Endothelial cell of umbilical vein (primary cell): ENCODE results near the gene RABEP1. TPM values are rescaled to one million over a fixed set of nuclear protein-coding genes. Genes with fewer than 3 reads are reported as not detected.

ENCODE experiments used
- BruUV-seq: library from RNA; stranded (reverse); fragments of 400-500 nt; replicated peaks from 2 replicates; lab custom pipeline; 2021; lab: Mats Ljungman, UMichigan
- CTCF ChIA-PET: fragments of 300-600, 350-600 bp; sonication (Branson Sonifier 250); formaldehyde crosslinking; loops from one replicate; lab custom pipeline; 2021; ENCODE audit warnings: antibody characterized with exemption, inconsistent platforms; lab: Charles Lee
- POLR2A ChIA-PET: fragments of 300-600, 350-600 bp; sonication (Branson Sonifier 250); formaldehyde crosslinking; loops from one replicate; lab custom pipeline; 2021; ENCODE audit warnings: antibody characterized with exemption, inconsistent platforms; lab: Charles Lee
- DNase-seq: peaks from one replicate; pipeline ENCODE4 v3.0.0-alpha.2; 2011; ENCODE audit warnings: low read depth, low spot score
- FAIRE-seq: peaks from 2 replicates; lab custom pipeline; 2011; peaks lifted over from hg19 to GRCh38; lab: Jason Lieb, UNC
- H2AFZ ChIP-seq: 2 replicates; pipeline ENCODE4 v1.6.0; 2012; ENCODE audit warnings: low read depth, low read length, control low read depth, inconsistent platforms
- H3K27ac ChIP-seq: 2 replicates; pipeline ENCODE4 v1.5.1; 2011; ENCODE audit warnings: low read depth, mild to moderate bottlenecking, control low read depth, low read length, moderate library complexity; ENCODE audit not compliant: insufficient read depth
- H3K27me3 ChIP-seq, 2 experiments: 2 replicates each; pipeline versions ENCODE4 v1.6.0 to v1.6.1; 2011; ENCODE audit warnings: low read length in 2 of 2, mixed read lengths in 1 of 2; ENCODE audit not compliant: control insufficient read depth in 2 of 2, insufficient read depth in 2 of 2
- H3K36me3 ChIP-seq, 2 experiments: 2 replicates in 1 of 2; 3 replicates in 1 of 2; pipeline ENCODE4 v1.5.1; 2011; ENCODE audit warnings: low read length in 2 of 2, mild to moderate bottlenecking in 1 of 2, moderate library complexity in 1 of 2; ENCODE audit not compliant: control insufficient read depth in 2 of 2, insufficient read depth in 2 of 2; ENCODE audit errors: extremely low read depth in 1 of 2
- H3K4me1 ChIP-seq: 3 replicates; pipeline ENCODE4 v1.5.1; 2011; ENCODE audit warnings: mild to moderate bottlenecking, low read length; ENCODE audit not compliant: control insufficient read depth, insufficient read depth; ENCODE audit errors: extremely low read depth
- H3K4me2 ChIP-seq: 2 replicates; pipeline ENCODE4 v1.6.1; 2011; ENCODE audit warnings: low read length, control low read depth, mixed read lengths; ENCODE audit not compliant: insufficient read depth
- H3K4me3 ChIP-seq, 3 experiments: fragments of 200-600 bp in 1 of 3; sonication (generic), shearing (Covaris generic) in 1 of 3; replicated peaks in 1 of 3; 2 replicates each; pipeline ENCODE4 v1.5.1; 2011 to 2016; ENCODE audit warnings: control low read depth in 3 of 3, low read length in 3 of 3, mild to moderate bottlenecking in 2 of 3, inconsistent platforms in 1 of 3, low read depth in 1 of 3, moderate library complexity in 1 of 3; ENCODE audit not compliant: insufficient read depth in 1 of 3
- H3K79me2 ChIP-seq: 2 replicates; pipeline ENCODE4 v1.6.0; 2012; ENCODE audit warnings: low read length, inconsistent platforms; ENCODE audit not compliant: control insufficient read depth, insufficient read depth
- H3K9ac ChIP-seq: replicated peaks from 2 replicates; pipeline ENCODE3; 2011; ENCODE audit warnings: low read length, control low read depth; ENCODE audit not compliant: insufficient read depth; ENCODE audit errors: extremely low read depth
- H3K9me1 ChIP-seq: replicated peaks from 3 replicates; pipeline ENCODE4 v1.6.0; 2011; ENCODE audit warnings: mild to moderate bottlenecking, low read length; ENCODE audit not compliant: control insufficient read depth, insufficient read depth; ENCODE audit errors: extremely low read depth
- H3K9me3 ChIP-seq: replicated peaks from 2 replicates; pipeline ENCODE4 v1.5.1; 2012; ENCODE audit warnings: low read length, inconsistent platforms; ENCODE audit not compliant: control insufficient read depth, insufficient read depth
- H4K20me1 ChIP-seq: replicated peaks from 2 replicates; pipeline ENCODE3; 2011; ENCODE audit warnings: mild to moderate bottlenecking, low read length; ENCODE audit not compliant: control insufficient read depth, insufficient read depth; ENCODE audit errors: extremely low read depth
- CTCF ChIP-seq, 2 donors: IDR thresholded peaks; 1 replicate in 1 of 2; 2 replicates in 1 of 2; pipeline ENCODE4 v1.5.1; 2011; ENCODE audit warnings: low read length in 2 of 2, mild to moderate bottlenecking in 2 of 2, moderate library complexity in 2 of 2, control low read depth in 1 of 2, inconsistent platforms in 1 of 2, low read depth in 1 of 2; ENCODE audit not compliant: insufficient read depth in 1 of 2; ENCODE audit errors: extremely low read depth in 1 of 2
- EZH2 ChIP-seq: IDR thresholded peaks from 2 replicates; pipeline ENCODE4 v1.6.1; 2012; ENCODE audit warnings: borderline replicate concordance, low read depth, mild to moderate bottlenecking, moderate library complexity, low read length, inconsistent platforms; ENCODE audit not compliant: severe bottlenecking
- FOS ChIP-seq: IDR thresholded peaks from 2 replicates; pipeline ENCODE4 v1.6.1; 2011; ENCODE audit warnings: mild to moderate bottlenecking, low read length, moderate library complexity, borderline replicate concordance; ENCODE audit not compliant: insufficient read depth
- GATA2 ChIP-seq: IDR thresholded peaks from 2 replicates; pipeline ENCODE4 v1.7.0; 2011; ENCODE audit warnings: low read depth, mild to moderate bottlenecking, moderate library complexity, mixed read lengths, low read length; ENCODE audit not compliant: insufficient read length, insufficient read depth
- JUN ChIP-seq: IDR thresholded peaks from 2 replicates; pipeline ENCODE4 v1.6.1; 2011; ENCODE audit warnings: borderline replicate concordance, low read depth; ENCODE audit not compliant: insufficient read length, insufficient read depth
- MAX ChIP-seq: IDR thresholded peaks from 2 replicates; pipeline ENCODE4 v1.6.1; 2011; ENCODE audit not compliant: insufficient read depth, insufficient read length
- MYC ChIP-seq: IDR thresholded peaks from one replicate; pipeline ENCODE4 v1.6.1; 2011; ENCODE audit warnings: mild to moderate bottlenecking, low read depth, low read length
- POLR2A ChIP-seq: IDR thresholded peaks from 2 replicates; pipeline ENCODE4 v1.6.1; 2012; ENCODE audit warnings: low read depth, mild to moderate bottlenecking, control low read depth, low read length
- POLR2AphosphoS5 ChIP-seq: IDR thresholded peaks from 2 replicates; pipeline ENCODE4 v1.6.1; 2012; ENCODE audit warnings: low read depth, mild to moderate bottlenecking, control low read depth, low read length, moderate library complexity; ENCODE audit not compliant: insufficient read depth
- dilution Hi-C: fragments of 300-500 bp; cut with MboI; formaldehyde crosslinking; loops from one replicate; pipeline ENCODE4 v1.15.0; 2019; ENCODE audit warnings: low sequenced_read_pairs; ENCODE audit not compliant: extremely low pct_ligation_motif_present
- intact Hi-C: fragments of 100-400 bp; cut with micrococcal nuclease; formaldehyde crosslinking; loops from one replicate; pipeline ENCODE4 v1.10.0; 2022
- polyA plus RNA-seq, 4 experiments: library from polyadenylated mRNA; depleted of rRNA in 3 of 4; stranded (reverse) in 3 of 4; unstranded in 1 of 4; fragments of >200 nt; gene quantifications; 2 replicates each; pipeline versions ENCODE4 v1.2.1 to v1.2.3, GENCODE V29; 2011 to 2012; ENCODE audit warnings: missing spikeins in 1 of 4
- total RNA-seq: library from RNA; stranded (reverse); gene quantifications from 2 replicates; pipeline ENCODE4 v1.2.3, GENCODE V29; 2021

Gene RABEP1
- total and polyA plus RNA-seq, 2 donors (not counting 3 experiments of a cell fraction or from before 2014, with no cell fraction given) = 10.1 to 54.8 TPM

GRCh38 chr17:5254903-5255521 is 27.1 kb upstream of the RABEP1 start:
- no peaks in the 10 kb centered on the region for H4K20me1 ChIP-seq
- H3K4me2 ChIP-seq = no peak overlapping the region
- POLR2A ChIA-PET = no interaction called here
- CTCF ChIA-PET = interaction anchor here (1.1 to 1.6 kb wide), 3 partner anchors 18 to 184 kb away, joined by 4 to 5 read pairs (median 5); partner anchors contain the start of gene C1QBP
- no peak for FAIRE-seq
- dilution Hi-C loops (no loop called here), intact Hi-C loops (no loop called here)
- DNase-seq = no peak
- H3K9me3 ChIP-seq = no peaks in the 10 kb centered on the region
- no peaks in the 10 kb centered on the region for H3K27me3 ChIP-seq
- H3K36me3 ChIP-seq = no peaks in the 10 kb centered on the region
- no peak overlapping the region for H3K27ac ChIP-seq
- no peak for TF ChIP-seq JUN
- TF ChIP-seq EZH2 = no peak
- H2AFZ ChIP-seq = no peak overlapping the region
- H3K4me3 ChIP-seq = no peak overlapping the region
- H3K79me2 ChIP-seq = no peaks in the 10 kb centered on the region
- H3K9me1 ChIP-seq = no peaks in the 10 kb centered on the region
- H3K4me1 ChIP-seq = no peaks in the 10 kb centered on the region
- BruUV-seq = no TSS peak
- no peak overlapping the region for H3K9ac ChIP-seq

GRCh38 chr17:5257124-5257523 is 25.0 kb upstream of the RABEP1 start:
- Histone ChIP-seq H3K27ac (no peak overlapping the region), H3K4me2 (no peak overlapping the region), H3K36me3 (no peaks in the 10 kb centered on the region), H3K4me3 (no peak overlapping the region), H2AFZ (no peak overlapping the region), H4K20me1 (no peaks in the 10 kb centered on the region), H3K4me1 (no peaks in the 10 kb centered on the region), H3K9me1 (peaks cover 2% of the 10 kb centered on the region), H3K27me3 (peaks cover 0 to 1% of the 10 kb centered on the region in 2 experiments), H3K9me3 (no peaks in the 10 kb centered on the region), H3K9ac (no peak overlapping the region), H3K79me2 (no peaks in the 10 kb centered on the region)
- FAIRE-seq (no peak), DNase-seq (no peak)
- ChIA-PET POLR2A (no interaction called here), CTCF (no interaction called here)
- intact Hi-C loops = no loop called here
- dilution Hi-C loops = no loop called here
- TF ChIP-seq POLR2A = no peak
- no peak for TF ChIP-seq EZH2
- TF ChIP-seq MYC = no peak
- no peak for TF ChIP-seq FOS
- no peak for TF ChIP-seq CTCF (IDR thresholded peaks at IDR 0.05; ENCODE audit: extremely low read depth in 1 of 2, insufficient read depth in 1 of 2, low read depth in 1 of 2, low read length in 2 of 2)
- no peak for TF ChIP-seq GATA2
- TF ChIP-seq MAX = no peak
- no peak for TF ChIP-seq JUN
- TF ChIP-seq POLR2AphosphoS5 = no peak
- BruUV-seq = no TSS peak
